B cell (primary cell): ENCODE results near the gene HNRNPK.

Source experiments
- EZH2 ChIP-seq: IDR thresholded peaks from 2 replicates; pipeline ENCODE4 v1.6.1; 2012; ENCODE audit warnings: borderline replicate concordance, low read depth, mild to moderate bottlenecking, moderate library complexity, low read length; ENCODE audit not compliant: insufficient read depth, poor library complexity, severe bottlenecking
- TF ChIP-seq, protein P1 (sequence below): fragments of 200-600 bp; IDR thresholded peaks from one replicate; pipeline ENCODE4 v1.8.0; 2022; ENCODE audit warnings: antibody characterized with exemption, mild to moderate bottlenecking

DNA sequence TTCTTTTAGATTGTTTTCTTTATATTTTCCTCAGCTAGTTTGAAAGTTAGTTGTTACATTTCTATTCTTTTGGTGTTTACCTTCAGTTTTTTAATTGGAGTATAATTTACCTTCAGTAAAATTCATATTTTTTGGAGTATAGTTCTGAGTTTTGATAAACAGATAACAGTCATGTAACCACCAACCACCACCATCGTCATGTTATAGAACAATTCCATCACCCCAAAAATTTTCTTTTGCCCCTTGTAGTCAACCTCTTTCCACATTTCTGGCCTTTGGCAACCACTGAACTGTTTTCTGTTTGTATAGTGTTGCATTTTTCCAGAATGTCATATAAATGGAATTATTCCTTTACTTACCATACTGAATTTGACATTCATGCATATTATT lies 7.4 kb upstream of the HNRNPK start:
- TF ChIP-seq, protein P1, sequence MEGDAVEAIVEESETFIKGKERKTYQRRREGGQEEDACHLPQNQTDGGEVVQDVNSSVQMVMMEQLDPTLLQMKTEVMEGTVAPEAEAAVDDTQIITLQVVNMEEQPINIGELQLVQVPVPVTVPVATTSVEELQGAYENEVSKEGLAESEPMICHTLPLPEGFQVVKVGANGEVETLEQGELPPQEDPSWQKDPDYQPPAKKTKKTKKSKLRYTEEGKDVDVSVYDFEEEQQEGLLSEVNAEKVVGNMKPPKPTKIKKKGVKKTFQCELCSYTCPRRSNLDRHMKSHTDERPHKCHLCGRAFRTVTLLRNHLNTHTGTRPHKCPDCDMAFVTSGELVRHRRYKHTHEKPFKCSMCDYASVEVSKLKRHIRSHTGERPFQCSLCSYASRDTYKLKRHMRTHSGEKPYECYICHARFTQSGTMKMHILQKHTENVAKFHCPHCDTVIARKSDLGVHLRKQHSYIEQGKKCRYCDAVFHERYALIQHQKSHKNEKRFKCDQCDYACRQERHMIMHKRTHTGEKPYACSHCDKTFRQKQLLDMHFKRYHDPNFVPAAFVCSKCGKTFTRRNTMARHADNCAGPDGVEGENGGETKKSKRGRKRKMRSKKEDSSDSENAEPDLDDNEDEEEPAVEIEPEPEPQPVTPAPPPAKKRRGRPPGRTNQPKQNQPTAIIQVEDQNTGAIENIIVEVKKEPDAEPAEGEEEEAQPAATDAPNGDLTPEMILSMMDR = no peak
- no peak for TF ChIP-seq EZH2
